Measurements from ENCODE around the gene PGM2L1.

PGM2L1 gene

GRCh38 chr11:74398244-74399159 lies at the start of gene PGM2L1:
Gene PGM2L1 (minus strand): TSS chr11:74398433. CDS start chr11:74398161, 272 bp downstream.
- peaks cover 33% of the 10 kb centered on the region for H3K4me1 Mint-ChIP-seq (ENCODE audit: low read depth)
- H3K36me3 Mint-ChIP-seq (ENCODE audit: low read depth), result no peaks in the 10 kb centered on the region
- H3K27ac Mint-ChIP-seq, result peak within 1 kb of the TSS; percentile 99
- no peaks in the 10 kb centered on the region for H3K9me3 Mint-ChIP-seq
- H3K4me3 Mint-ChIP-seq, result peak within 1 kb of the TSS; percentile 98
- H3K27me3 Mint-ChIP-seq, result no peaks in the 10 kb centered on the region

DNA sequence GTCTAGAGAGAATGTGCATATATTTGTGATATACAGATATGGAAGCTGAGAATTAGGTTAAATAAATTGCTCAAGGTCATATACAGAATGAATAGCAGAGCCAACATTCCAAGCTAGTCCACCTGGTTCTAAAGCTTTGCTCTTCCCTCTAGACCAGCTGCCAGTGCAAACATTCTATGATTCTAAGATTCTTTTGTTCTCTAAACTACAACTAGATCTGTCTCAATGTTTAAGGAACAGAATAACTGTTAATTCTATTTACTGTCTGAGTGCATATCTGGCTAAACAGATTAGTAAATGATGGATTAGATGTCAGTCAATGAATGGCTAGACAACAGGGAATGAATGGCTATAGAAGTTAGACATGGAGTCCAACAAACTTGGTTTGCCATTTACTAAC lies 49.5 kb upstream of the PGM2L1 start:
- Mint-ChIP-seq H3K36me3 (ENCODE audit: low read depth) (no peaks in the 10 kb centered on the region), H3K9me3 (no peaks in the 10 kb centered on the region), H3K4me1 (ENCODE audit: low read depth) (peaks cover 9% of the 10 kb centered on the region), H3K4me3 (no peak overlapping the region), H3K27ac (no peak overlapping the region), H3K27me3 (peaks cover 7% of the 10 kb centered on the region)

DNA sequence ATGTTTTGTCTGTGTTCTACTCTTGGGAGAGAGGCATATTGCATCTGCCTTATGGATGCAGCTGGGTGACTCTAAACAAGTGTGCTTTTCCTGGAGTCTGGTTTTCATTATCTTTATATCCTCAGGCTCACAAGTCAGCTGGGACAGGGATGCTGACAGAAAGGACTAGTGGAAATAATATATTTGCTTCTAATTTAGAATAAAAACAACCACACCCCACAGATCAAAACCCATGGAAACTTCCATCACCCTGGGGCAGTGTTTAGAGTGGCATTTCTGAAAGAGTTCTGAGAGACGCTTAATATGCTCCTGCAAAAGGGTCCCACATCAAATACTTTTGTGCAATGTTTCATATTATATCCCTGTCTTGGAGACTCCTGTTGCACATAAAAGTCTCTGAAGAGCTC lies 48.3 kb upstream of the PGM2L1 start:
- Mint-ChIP-seq H3K4me1 (ENCODE audit: low read depth) (peaks cover 9% of the 10 kb centered on the region), H3K4me3 (no peak overlapping the region), H3K27ac (no peak overlapping the region), H3K36me3 (ENCODE audit: low read depth) (no peaks in the 10 kb centered on the region), H3K9me3 (no peaks in the 10 kb centered on the region), H3K27me3 (no peaks in the 10 kb centered on the region)

DNA sequence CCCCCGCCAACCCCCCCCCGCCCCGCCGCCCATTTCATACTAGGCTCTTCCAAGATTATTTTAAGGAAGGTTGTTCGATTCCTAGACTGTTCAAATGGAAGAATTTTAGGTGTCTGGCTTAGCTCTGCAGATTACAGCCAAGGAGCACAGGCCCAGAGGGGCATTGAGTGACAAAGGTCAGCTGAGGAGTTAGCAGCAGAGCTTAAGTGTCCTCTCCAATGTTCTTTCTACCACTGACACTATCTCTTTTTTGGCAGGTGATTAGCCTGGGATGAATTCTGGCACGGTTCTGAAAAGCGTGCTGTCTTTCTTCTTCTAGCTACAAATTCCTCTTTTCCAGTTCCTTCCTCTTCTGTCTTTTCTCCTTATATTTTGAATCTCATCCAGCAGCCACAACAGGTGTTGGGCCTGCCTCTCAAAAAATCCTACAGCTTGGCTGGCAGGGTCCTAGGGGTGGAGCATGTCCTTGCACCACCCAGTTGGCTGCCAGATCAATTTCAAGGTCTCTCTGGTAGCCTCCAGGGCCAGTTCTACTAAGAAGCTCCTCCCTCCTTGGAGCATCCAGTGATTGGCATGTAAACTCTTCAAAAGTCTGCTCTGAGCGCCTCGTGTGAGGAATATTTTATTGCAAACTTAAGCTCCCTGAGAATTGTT lies 46.1 kb upstream of the PGM2L1 start:
- H3K36me3 Mint-ChIP-seq (ENCODE audit: low read depth), result no peaks in the 10 kb centered on the region
- no peak overlapping the region for H3K27ac Mint-ChIP-seq
- H3K27me3 Mint-ChIP-seq, result no peaks in the 10 kb centered on the region
- peaks cover 2% of the 10 kb centered on the region for H3K4me1 Mint-ChIP-seq (ENCODE audit: low read depth)
- H3K9me3 Mint-ChIP-seq, result no peaks in the 10 kb centered on the region
- H3K4me3 Mint-ChIP-seq, result no peak overlapping the region

GRCh38 chr11:74443071-74443864 lies 45.0 kb upstream of the PGM2L1 start:
- H3K27ac Mint-ChIP-seq, result no peak overlapping the region
- H3K36me3 Mint-ChIP-seq (ENCODE audit: low read depth), result no peaks in the 10 kb centered on the region
- H3K4me1 Mint-ChIP-seq (ENCODE audit: low read depth), result no peaks in the 10 kb centered on the region
- no peaks in the 10 kb centered on the region for H3K27me3 Mint-ChIP-seq
- no peak overlapping the region for H3K4me3 Mint-ChIP-seq
- H3K9me3 Mint-ChIP-seq, result no peaks in the 10 kb centered on the region

DNA sequence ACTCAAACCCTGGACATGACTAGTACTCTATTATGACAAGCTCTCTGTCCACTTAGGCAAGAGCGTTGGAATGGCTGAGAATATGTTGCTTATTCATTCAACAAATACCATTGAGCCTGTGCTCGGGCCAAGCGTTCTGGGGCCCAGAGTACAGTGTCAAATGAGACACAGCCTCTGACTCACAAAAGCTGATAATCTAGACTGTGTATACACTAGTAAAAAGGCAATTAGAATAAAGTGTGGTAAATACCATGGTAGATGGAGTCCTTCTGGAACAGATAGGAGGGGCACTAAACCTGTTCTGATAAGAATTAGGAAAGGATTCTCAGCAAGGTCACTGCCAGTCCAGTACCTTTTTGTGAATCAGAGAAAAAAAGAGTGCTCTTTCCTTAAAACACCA lies 44.4 kb upstream of the PGM2L1 start:
- no peak overlapping the region for H3K4me3 Mint-ChIP-seq
- no peaks in the 10 kb centered on the region for H3K9me3 Mint-ChIP-seq
- H3K27me3 Mint-ChIP-seq, result no peaks in the 10 kb centered on the region
- no peaks in the 10 kb centered on the region for H3K4me1 Mint-ChIP-seq (ENCODE audit: low read depth)
- H3K27ac Mint-ChIP-seq, result no peak overlapping the region
- H3K36me3 Mint-ChIP-seq (ENCODE audit: low read depth), result no peaks in the 10 kb centered on the region

GRCh38 chr11:74438681-74439080 lies 40.4 kb upstream of the PGM2L1 start:
- no peak overlapping the region for H3K27ac Mint-ChIP-seq
- H3K4me3 Mint-ChIP-seq, result no peak overlapping the region
- no peaks in the 10 kb centered on the region for H3K27me3 Mint-ChIP-seq
- H3K9me3 Mint-ChIP-seq, result no peaks in the 10 kb centered on the region
- no peaks in the 10 kb centered on the region for H3K36me3 Mint-ChIP-seq (ENCODE audit: low read depth)
- H3K4me1 Mint-ChIP-seq (ENCODE audit: low read depth), result no peaks in the 10 kb centered on the region

GRCh38 chr11:74437441-74438042 lies 39.3 kb upstream of the PGM2L1 start:
- no peaks in the 10 kb centered on the region for H3K9me3 Mint-ChIP-seq
- no peak overlapping the region for H3K27ac Mint-ChIP-seq
- no peaks in the 10 kb centered on the region for H3K36me3 Mint-ChIP-seq (ENCODE audit: low read depth)
- H3K27me3 Mint-ChIP-seq, result no peaks in the 10 kb centered on the region
- H3K4me3 Mint-ChIP-seq, result no peak overlapping the region
- no peaks in the 10 kb centered on the region for H3K4me1 Mint-ChIP-seq (ENCODE audit: low read depth)

GRCh38 chr11:74434528-74434927 lies 36.3 kb upstream of the PGM2L1 start:
- H3K36me3 Mint-ChIP-seq (ENCODE audit: low read depth), result no peaks in the 10 kb centered on the region
- H3K27ac Mint-ChIP-seq, result no peak overlapping the region
- no peaks in the 10 kb centered on the region for H3K27me3 Mint-ChIP-seq
- no peaks in the 10 kb centered on the region for H3K4me1 Mint-ChIP-seq (ENCODE audit: low read depth)
- H3K4me3 Mint-ChIP-seq, result no peak overlapping the region
- H3K9me3 Mint-ChIP-seq, result no peaks in the 10 kb centered on the region

DNA sequence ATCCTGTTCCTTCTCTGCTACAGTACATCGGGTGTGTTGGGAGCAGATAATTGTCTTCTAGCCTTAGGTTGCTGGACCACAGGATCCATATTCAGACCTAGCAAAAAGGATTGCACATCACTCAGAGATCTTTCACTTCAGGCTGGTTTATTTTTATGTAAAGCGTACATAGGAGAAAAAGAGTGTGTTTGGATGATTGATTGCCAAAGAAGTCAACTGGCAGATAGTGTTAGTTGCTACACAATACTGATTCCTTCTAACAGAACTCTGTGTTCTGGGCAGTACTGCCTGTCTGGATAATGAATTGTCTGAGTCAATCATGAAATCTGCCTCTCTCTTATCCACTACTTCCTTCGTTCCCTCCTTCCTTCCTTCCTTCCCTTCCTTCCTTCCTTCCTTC lies 31.0 kb upstream of the PGM2L1 start:
- H3K4me1 Mint-ChIP-seq (ENCODE audit: low read depth), result no peaks in the 10 kb centered on the region
- H3K4me3 Mint-ChIP-seq, result no peak overlapping the region
- no peak overlapping the region for H3K27ac Mint-ChIP-seq
- no peaks in the 10 kb centered on the region for H3K36me3 Mint-ChIP-seq (ENCODE audit: low read depth)
- H3K9me3 Mint-ChIP-seq, result no peaks in the 10 kb centered on the region
- H3K27me3 Mint-ChIP-seq, result no peaks in the 10 kb centered on the region

- Mint-ChIP-seq H3K27ac (no peak overlapping the region), H3K4me1 (ENCODE audit: low read depth) (no peaks in the 10 kb centered on the region), H3K4me3 (no peak overlapping the region), H3K9me3 (no peaks in the 10 kb centered on the region), H3K27me3 (no peaks in the 10 kb centered on the region), H3K36me3 (ENCODE audit: low read depth) (no peaks in the 10 kb centered on the region)
These were observed 29.2 kb upstream of the PGM2L1 start for GRCh38 chr11:74427384-74427886.

- H3K9me3 Mint-ChIP-seq, result no peaks in the 10 kb centered on the region
- no peaks in the 10 kb centered on the region for H3K4me1 Mint-ChIP-seq (ENCODE audit: low read depth)
- H3K27me3 Mint-ChIP-seq, result no peaks in the 10 kb centered on the region
- H3K27ac Mint-ChIP-seq, result no peak overlapping the region
- no peaks in the 10 kb centered on the region for H3K36me3 Mint-ChIP-seq (ENCODE audit: low read depth)
- H3K4me3 Mint-ChIP-seq, result no peak overlapping the region
These were observed 26.9 kb upstream of the PGM2L1 start for GRCh38 chr11:74425100-74425499.

- peak overlapping the region; percentile 87 for H3K27ac Mint-ChIP-seq
- no peaks in the 10 kb centered on the region for H3K9me3 Mint-ChIP-seq
- peak overlapping the region; percentile 53 for H3K4me3 Mint-ChIP-seq
- no peaks in the 10 kb centered on the region for H3K27me3 Mint-ChIP-seq
- H3K4me1 Mint-ChIP-seq (ENCODE audit: low read depth), result peaks cover 32% of the 10 kb centered on the region
- no peaks in the 10 kb centered on the region for H3K36me3 Mint-ChIP-seq (ENCODE audit: low read depth)
These were observed 20.3 kb upstream of the PGM2L1 start for GRCh38 chr11:74418509-74418895.

DNA sequence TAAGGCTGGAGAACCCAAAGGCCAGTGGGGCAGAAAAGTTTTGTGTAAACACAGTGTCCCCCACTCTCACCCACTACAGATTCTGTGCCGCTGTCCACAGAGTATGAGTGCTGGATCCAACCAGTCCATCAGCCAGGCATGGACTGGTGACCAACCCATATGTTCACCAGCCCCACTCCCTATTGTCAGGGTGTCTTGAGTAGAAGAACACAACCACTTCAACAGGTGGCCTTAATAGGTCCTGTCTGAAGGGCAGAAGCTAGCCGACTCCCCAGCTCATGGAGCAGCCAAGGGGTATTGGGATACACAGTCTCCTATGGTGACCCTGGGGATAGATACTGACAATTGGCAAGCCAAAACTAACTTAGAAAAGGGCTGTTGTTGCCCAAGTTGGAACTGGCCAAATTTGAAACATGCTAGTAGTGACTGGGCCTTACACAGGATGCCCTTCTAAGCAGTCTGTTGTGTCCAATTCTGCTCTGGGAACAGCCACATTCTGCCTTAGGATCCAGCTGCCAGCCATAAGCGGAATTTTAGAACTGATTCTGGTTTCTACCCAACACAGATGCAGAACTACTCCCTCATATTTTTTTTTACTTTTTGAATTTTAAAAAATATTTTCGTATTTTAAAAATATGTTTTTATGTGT lies 19.8 kb upstream of the PGM2L1 start:
- Mint-ChIP-seq H3K4me1 (ENCODE audit: low read depth) (peaks cover 32% of the 10 kb centered on the region), H3K36me3 (ENCODE audit: low read depth) (no peaks in the 10 kb centered on the region), H3K27me3 (no peaks in the 10 kb centered on the region), H3K27ac (peak overlapping the region; percentile 79), H3K4me3 (peak overlapping the region; percentile 27), H3K9me3 (no peaks in the 10 kb centered on the region)

All from stimulated activated naive CD8-positive, alpha-beta T cell treated with anti-CD3 and anti-CD28 coated beads, Interleukin-15, Interleukin-2, amounts not matched to agents 100 ng/mL and 50 ng/mL, for 24 hours (primary cell).